Epithelial cell of proximal tubule (primary cell): ENCODE measurements around the gene OCA2. TPM values are rescaled to one million over a fixed set of nuclear protein-coding genes. Genes with fewer than 3 reads are reported as not detected.

Experiments
- DNase-seq: peaks from one replicate; pipeline ENCODE4 v3.0.0-alpha.2; 2011; ENCODE audit warnings: low read depth
- H3K4me3 ChIP-seq: 2 replicates; pipeline ENCODE4 v1.5.1; 2011; ENCODE audit warnings: low read depth, mild to moderate bottlenecking, low read length
- CTCF ChIP-seq: conservative IDR thresholded peaks from 2 replicates; pipeline ENCODE4 v1.5.1; 2012; ENCODE audit warnings: low read depth, mild to moderate bottlenecking, low read length
- total RNA-seq: library from RNA; depleted of rRNA; stranded (reverse); fragments of >200 nt; gene quantifications from 2 replicates; pipeline ENCODE4 v1.2.3, GENCODE V29; 2015

Gene OCA2
- total RNA-seq, 1 donor from 2014 or later, result not detected

- TF ChIP-seq CTCF, result no peak
- no peak overlapping the region for H3K4me3 ChIP-seq
- DNase-seq, result no peak
Observed at GRCh38 chr15:28027714-28028076, 71.4 kb downstream of the OCA2 start.

- no peak overlapping the region for H3K4me3 ChIP-seq
- no peak for TF ChIP-seq CTCF
- DNase-seq, result no peak
Observed at GRCh38 chr15:28026764-28027713, 72.1 kb downstream of the OCA2 start.

- TF ChIP-seq CTCF, result no peak
- no peak overlapping the region for H3K4me3 ChIP-seq
- no peak for DNase-seq
Observed at GRCh38 chr15:28026221-28026620, 72.9 kb downstream of the OCA2 start.

DNA sequence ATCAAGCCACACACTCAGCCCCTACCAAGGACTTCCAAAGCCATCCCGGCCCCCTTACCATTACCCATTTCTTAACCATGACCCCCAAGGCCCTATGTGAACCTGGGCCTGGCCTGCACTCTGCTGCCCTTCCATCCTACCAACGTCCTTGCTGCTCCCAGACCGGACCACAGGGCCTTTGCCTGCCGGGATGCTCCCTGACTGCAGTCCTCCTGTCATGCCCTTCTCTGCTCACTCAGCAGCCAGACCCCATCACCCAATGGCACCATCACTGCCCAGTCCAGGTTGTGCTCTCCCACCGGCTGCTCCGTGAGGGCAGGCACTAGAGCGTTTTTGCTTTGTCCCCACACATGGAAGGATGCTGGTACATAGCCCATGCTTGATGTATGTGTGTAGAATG is 73.7 kb downstream of the OCA2 start:
- no peak overlapping the region for H3K4me3 ChIP-seq
- TF ChIP-seq CTCF, result no peak
- no peak for DNase-seq

DNA sequence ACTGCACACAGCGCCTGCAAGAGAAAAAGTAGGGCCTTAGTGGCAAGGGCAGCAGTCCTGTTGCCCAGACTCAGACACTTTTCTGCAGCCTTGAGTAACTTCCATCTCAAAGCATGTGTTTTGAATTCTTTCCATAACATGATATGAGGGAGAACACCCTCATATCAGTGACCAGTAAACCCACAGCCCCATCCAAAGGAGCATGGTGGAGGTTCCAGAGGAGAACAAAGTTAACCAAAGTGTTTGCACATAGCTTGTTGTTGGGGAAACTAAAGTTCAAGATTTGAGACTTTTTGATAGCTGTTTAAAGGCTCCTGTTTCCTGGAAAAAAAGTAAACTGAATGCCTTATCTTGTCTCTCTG is 74.2 kb downstream of the OCA2 start:
- no peak overlapping the region for H3K4me3 ChIP-seq
- DNase-seq, result no peak
- no peak for TF ChIP-seq CTCF

GRCh38 chr15:28023933-28024888 is 74.9 kb downstream of the OCA2 start:
- no peak for TF ChIP-seq CTCF
- no peak overlapping the region for H3K4me3 ChIP-seq
- no peak for DNase-seq
